Bronchial smooth muscle cell (primary cell): ENCODE results near the gene CHAC1. TPM values are rescaled to one million over a fixed set of nuclear protein-coding genes. Genes with fewer than 3 reads are reported as not detected.

Experiments used
- total RNA-seq: library from RNA; depleted of rRNA; stranded (reverse); fragments of >200 nt; gene quantifications from 2 replicates; pipeline ENCODE4 v1.2.1, GENCODE V29; 2014

The CHAC1 gene
- total RNA-seq: 2.7 and 4.4 TPM in 2 replicates

DNA sequence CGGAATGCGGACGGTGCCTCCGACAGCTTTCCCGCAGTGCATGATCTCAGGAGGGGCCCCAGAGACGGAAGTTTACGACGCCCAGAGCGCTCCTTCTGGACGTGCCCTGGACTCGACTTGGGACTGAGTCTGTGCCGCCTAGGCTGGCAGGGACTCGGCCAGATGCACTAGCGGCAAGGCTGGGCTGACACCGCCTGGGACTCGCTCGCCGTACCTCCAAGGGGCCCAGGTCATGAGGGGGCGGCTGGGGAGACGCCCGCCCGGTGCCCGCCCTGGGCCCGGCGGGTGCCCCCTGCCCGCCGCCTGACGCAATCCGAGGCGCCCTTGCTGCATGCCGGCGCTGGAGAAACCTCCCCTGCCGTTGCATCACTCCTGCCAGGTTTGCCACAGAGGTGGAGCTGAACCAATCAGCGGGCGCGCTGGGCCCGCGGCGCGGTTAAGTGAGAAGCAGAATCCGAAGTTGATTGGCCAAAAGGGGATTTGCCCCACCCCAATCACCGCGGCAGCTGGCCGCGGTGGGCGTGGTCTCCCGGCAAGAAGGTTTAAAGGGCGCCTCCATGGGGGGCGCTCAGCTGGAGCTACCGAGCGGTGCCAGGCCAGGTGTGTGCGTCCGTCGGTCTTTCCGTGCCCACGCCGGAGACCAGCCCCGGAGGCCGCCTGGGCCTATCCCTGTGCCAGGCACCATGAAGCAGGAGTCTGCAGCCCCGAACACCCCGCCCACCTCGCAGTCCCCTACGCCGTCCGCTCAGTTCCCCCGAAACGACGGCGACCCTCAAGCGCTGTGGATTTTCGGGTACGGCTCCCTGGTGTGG is at the start of gene CHAC1:
Gene CHAC1 (plus strand): TSS at position 571 of the 812 bp plus-strand sequence. CDS start 113 bp downstream, at position 684.

DNA sequence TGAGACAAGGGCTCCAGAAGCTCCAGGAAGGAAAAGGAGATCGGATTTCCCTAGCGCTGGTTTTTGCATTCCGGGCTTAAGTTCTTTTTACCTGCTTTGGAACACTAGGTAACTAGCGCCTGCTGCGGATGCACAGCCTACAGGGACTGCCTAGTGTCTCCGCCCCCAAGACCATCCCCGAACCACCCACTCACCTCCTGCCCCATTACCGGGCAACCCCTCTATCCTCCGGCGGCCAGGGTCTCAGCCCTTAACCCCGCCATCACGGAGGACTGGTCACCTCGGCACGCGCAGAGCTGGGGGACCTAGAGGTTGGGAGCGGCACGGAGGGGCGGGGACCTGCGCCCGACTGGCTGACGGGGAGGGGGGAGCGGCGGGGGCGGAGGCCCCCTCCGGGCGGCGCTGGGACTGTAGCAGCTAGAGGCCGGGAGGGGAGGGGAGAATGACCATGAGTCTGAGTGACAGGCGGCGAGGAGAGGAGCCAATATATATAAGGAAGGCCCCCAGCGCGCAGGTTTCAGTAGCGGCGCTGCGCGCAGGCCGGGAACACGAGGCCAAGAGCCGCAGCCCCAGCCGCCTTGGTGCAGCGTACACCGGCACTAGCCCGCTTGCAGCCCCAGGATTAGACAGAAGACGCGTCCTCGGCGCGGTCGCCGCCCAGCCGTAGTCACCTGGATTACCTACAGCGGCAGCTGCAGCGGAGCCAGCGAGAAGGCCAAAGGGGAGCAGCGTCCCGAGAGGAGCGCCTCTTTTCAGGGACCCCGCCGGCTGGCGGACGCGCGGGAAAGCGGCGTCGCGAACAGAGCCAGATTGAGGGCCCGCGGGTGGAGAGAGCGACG is 24.2 kb upstream of the CHAC1 start, which contains the start of gene DLL4:
Gene DLL4 (plus strand): TSS at position 520 of the 839 bp plus-strand sequence. CDS start 329 bp downstream, outside the sequence.

Other genes starting within 250 kb of the CHAC1 start
- 15.0 and 17.4 TPM in 2 replicates for gene RMDN3, start 198.2 kb upstream of the CHAC1 start, total RNA-seq
- gene GCHFR, start 189.4 kb upstream of the CHAC1 start, total RNA-seq: 1.6 and 6.3 TPM in 2 replicates
- under 0.01 TPM in 1 of 2 replicates, not detected in the other for gene C15orf62, start 183.5 kb upstream of the CHAC1 start, total RNA-seq
- gene ZFYVE19, start 146.4 kb upstream of the CHAC1 start, total RNA-seq: 23.5 and 29.2 TPM in 2 replicates
- gene DNAJC17, start 146.0 kb upstream of the CHAC1 start, total RNA-seq: 14.8 and 21.0 TPM in 2 replicates
- gene PPP1R14D, start 124.8 kb upstream of the CHAC1 start, total RNA-seq: not detected in 2 replicates
- 0.09 and 0.32 TPM in 2 replicates for gene SPINT1, start 109.4 kb upstream of the CHAC1 start, total RNA-seq
- gene RHOV, start 79.2 kb upstream of the CHAC1 start, total RNA-seq: 0.16 TPM in 1 of 2 replicates, not detected in the other
- gene VPS18, start 59.0 kb upstream of the CHAC1 start, total RNA-seq: 38.9 and 45.8 TPM in 2 replicates
- gene DLL4, start 24.1 kb upstream of the CHAC1 start, total RNA-seq: under 0.01 and 0.16 TPM in 2 replicates
- 16.7 and 17.8 TPM in 2 replicates for gene INO80, start 162.8 kb downstream of the CHAC1 start, total RNA-seq